Peyer's patch (tissue), 4 donors: ENCODE measurements around the gene SIM1. TPM values are rescaled to one million over a fixed set of nuclear protein-coding genes. Genes with fewer than 3 reads are reported as not detected.

Experiments used
- DNase-seq, 3 donors: peaks; one replicate each; pipeline ENCODE4 v3.0.0-alpha.2; 2017 to 2019
- H3K27ac ChIP-seq, 4 donors: fragments of 200-600 bp; sonication (generic); one replicate each; pipeline ENCODE4 v1.5.1; 2016 to 2019
- H3K27me3 ChIP-seq, 2 donors: fragments of 200-600 bp; sonication (generic); one replicate each; pipeline ENCODE4 v1.5.1; 2019
- H3K36me3 ChIP-seq, 3 donors: fragments of 200-600 bp; sonication (generic); one replicate each; pipeline ENCODE4 v1.5.1; 2016 to 2019
- H3K4me1 ChIP-seq, 4 donors: fragments of 200-600 bp; sonication (generic); one replicate each; pipeline ENCODE4 v1.5.1; 2016 to 2019
- H3K4me3 ChIP-seq, 4 donors: fragments of 200-600 bp; sonication (generic); 1 replicate in 3 of 4; 2 replicates in 1 of 4; pipeline ENCODE4 v1.5.1; 2016 to 2019; ENCODE audit warnings: mild to moderate bottlenecking in 1 of 4
- H3K9me3 ChIP-seq, 4 donors: fragments of 200-600 bp; sonication (generic); one replicate each; pipeline ENCODE4 v1.5.1; 2016 to 2019; ENCODE audit warnings: mild to moderate bottlenecking in 1 of 4
- POLR2A ChIP-seq, 2 donors: fragments of 450-650 bp; IDR thresholded peaks; one replicate each; pipeline ENCODE4 v1.5.1; 2017; ENCODE audit warnings: antibody characterized with exemption in 2 of 2, mild to moderate bottlenecking in 2 of 2, moderate library complexity in 2 of 2
- total RNA-seq, 4 donors: library from RNA; depleted of rRNA; stranded (reverse); fragments of >200 nt; gene quantifications; one replicate each; pipeline ENCODE4 v1.1.0, GENCODE V29; 2016
- TF ChIP-seq, protein P1 (sequence below), 6 experiments: fragments of 450-650 bp in 4 of 6; fragments of 200-600 bp in 2 of 6; sonication (generic) in 1 of 6; IDR thresholded peaks; one replicate each; pipeline ENCODE4 v1.5.1; 2017 to 2019; ENCODE audit warnings: antibody characterized with exemption in 6 of 6, mild to moderate bottlenecking in 3 of 6, moderate library complexity in 1 of 6

SIM1 gene
- total RNA-seq, 4 donors from 2014 or later = 0.13 TPM; not detected in 3

DNA sequence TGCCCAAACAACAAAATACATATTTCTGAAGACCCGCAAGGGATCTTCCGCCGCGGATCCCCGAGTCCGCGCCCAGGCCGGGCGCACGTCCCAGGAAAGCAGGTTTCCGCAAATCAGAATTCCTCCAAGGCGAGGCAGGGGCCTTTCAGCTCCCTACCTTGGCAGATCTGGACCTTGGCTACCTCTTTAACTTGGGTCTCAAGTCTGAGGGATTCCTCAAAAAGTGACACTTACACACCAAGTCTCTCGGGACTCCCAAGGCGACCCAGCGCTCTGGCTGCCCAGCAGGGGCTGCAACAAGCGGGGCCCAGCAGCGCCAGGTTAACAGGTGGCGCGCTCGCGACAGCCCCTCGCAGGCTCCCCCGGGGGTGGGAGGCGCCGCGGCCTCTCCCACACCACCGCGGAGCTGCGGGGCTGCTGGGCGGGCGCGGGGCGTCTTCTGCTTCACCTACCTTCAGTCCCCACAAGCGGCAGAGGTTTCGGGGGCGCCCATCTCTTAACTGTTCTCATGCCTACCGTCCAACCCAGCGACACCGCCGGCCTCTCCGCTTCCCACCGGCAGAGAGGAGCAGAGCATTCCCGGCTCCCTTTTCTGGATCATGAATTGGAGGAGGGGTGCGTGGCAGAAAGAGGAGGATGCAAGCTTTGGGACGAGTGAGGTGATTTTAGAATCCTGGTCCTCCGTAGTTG is 414 bp downstream of the SIM1 start:
- Histone ChIP-seq H3K4me3 (peak overlapping the region in 2 of 4 donors; percentile 37 to 42), H3K36me3 (no peaks in the 10 kb centered on the region), H3K27me3 (peaks cover 0 to 69% of the 10 kb centered on the region in 2 donors), H3K27ac (no peak overlapping the region), H3K9me3 (peaks cover 0 to 6% (median 0%) of the 10 kb centered on the region in 4 donors), H3K4me1 (peaks cover 0 to 12% (median 0%) of the 10 kb centered on the region in 4 donors)
- TF ChIP-seq, protein P1, sequence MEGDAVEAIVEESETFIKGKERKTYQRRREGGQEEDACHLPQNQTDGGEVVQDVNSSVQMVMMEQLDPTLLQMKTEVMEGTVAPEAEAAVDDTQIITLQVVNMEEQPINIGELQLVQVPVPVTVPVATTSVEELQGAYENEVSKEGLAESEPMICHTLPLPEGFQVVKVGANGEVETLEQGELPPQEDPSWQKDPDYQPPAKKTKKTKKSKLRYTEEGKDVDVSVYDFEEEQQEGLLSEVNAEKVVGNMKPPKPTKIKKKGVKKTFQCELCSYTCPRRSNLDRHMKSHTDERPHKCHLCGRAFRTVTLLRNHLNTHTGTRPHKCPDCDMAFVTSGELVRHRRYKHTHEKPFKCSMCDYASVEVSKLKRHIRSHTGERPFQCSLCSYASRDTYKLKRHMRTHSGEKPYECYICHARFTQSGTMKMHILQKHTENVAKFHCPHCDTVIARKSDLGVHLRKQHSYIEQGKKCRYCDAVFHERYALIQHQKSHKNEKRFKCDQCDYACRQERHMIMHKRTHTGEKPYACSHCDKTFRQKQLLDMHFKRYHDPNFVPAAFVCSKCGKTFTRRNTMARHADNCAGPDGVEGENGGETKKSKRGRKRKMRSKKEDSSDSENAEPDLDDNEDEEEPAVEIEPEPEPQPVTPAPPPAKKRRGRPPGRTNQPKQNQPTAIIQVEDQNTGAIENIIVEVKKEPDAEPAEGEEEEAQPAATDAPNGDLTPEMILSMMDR (IDR thresholded peaks at IDR 0.05) = no peak
- no peak for TF ChIP-seq POLR2A (IDR thresholded peaks at IDR 0.05)
- no peak for DNase-seq

DNA sequence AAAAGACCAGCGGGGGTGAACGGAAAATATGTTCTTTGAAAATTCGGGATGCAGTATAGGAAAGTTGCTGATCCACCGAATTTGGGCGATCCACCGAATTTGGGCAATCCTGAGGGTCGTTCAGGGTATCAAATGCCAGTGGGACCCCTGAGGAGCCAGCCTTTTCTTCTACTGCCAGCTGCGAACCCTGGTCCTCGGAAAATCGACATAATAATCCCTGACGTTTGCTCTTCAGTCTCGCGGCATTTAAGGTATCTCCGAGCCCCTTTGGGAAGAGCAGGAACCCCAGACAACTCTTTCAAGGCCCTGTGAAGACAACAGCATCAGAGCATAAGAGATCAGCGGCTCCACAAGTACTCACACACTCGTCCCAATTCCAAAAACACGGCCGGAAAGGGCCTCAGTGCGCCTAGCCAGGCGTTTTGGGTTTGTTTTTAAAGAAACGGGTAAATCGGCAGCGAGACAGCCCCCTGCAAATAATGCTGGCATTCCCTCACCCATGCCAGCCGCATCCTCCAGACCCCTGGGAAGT is 1.0 kb downstream of the SIM1 start:
- Histone ChIP-seq H3K4me1 (peaks cover 0 to 12% (median 0%) of the 10 kb centered on the region in 4 donors), H3K27ac (no peak overlapping the region), H3K9me3 (peaks cover 0 to 6% (median 0%) of the 10 kb centered on the region in 4 donors), H3K4me3 (no peak overlapping the region), H3K27me3 (peaks cover 0 to 70% of the 10 kb centered on the region in 2 donors), H3K36me3 (no peaks in the 10 kb centered on the region)
- no peak for DNase-seq
- TF ChIP-seq, protein P1 (IDR thresholded peaks at IDR 0.05) = no peak
- TF ChIP-seq POLR2A (IDR thresholded peaks at IDR 0.05) = no peak

DNA sequence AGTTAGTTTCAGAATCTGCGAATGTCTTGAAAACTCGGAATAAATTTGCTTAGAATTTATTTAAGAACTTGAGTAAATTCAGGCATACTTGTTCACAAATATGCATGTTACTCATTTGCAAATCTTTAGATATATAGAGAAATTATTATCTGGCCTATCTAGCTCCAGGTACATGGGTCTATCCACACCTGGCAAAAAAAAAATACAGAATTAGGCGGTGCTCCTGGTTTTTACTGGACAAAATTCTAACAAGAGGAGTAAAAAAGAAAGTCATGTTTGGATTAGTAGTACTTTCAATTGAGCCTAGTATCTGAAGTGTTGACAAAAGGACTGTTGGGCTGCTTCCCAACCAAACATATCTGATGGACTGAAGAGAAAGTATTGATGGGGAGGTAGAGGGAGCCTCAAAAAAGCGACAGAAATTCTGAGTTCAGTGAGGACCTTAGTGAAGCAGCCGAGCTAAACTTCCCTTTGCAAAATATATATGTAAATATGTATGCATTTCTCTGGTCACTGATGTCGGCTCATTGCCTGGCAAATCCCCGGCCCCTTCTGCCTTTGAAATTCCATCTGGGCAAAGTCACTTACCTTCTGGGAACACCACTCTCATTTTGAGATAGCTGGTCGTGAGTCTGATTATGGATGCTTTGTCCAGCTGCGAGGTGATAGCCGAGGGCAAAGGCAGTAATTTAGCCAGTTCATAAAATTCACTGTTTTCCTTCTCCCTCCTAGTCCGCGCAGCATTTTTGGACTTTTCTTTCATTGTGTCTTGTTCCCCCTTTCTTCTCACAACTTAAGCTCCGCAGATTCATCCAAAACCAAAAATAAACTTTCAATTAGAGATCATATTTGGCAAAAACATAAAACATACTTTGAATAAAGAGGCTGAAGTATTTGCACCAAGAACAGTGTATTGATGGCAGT is 1.8 kb downstream of the SIM1 start:
- DNase-seq = no peak
- Histone ChIP-seq H3K4me1 (peaks cover 0 to 12% (median 0%) of the 10 kb centered on the region in 4 donors), H3K9me3 (peaks cover 0 to 10% (median 0%) of the 10 kb centered on the region in 4 donors), H3K36me3 (no peaks in the 10 kb centered on the region), H3K27ac (no peak overlapping the region), H3K4me3 (no peak overlapping the region), H3K27me3 (peaks cover 0 to 76% of the 10 kb centered on the region in 2 donors)
- TF ChIP-seq, protein P1 (IDR thresholded peaks at IDR 0.05) = no peak
- TF ChIP-seq POLR2A (IDR thresholded peaks at IDR 0.05) = no peak

DNA sequence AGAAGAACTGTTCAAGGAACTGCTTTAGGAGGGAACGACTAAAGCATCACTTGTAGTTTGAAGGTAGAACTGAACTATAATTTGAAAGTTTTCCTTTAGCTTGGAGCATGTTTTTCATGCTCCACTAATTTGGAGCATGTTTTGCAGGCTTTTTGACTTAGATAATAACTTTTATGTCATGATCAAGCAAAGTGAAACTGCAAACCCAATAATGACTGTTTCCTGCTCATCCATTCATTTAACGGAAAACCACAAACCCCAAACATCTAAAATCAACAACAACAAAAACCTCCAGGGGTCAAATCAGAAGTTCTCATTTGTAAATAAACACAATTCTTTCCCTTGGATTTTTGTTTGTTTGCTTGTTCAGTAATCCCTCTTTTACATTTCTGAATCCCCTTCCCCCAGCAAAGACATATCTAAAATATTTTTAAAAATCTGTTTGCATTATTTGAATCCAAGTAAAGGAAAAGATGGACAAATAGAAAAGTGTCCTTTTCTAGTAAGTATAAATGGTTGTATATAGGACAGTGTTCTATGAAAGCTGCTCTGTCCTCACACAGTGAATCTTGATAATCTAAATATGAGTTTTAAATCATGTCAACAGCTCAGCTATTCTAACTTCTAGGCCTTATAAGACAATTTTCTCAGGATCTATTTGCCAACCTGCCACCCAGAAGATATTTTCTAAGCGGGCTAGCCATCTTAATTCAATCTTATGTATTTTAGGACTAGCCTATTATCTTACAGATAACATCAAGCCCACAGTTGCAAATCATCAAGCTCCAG is 2.6 kb downstream of the SIM1 start:
- peaks cover 0 to 12% (median 0%) of the 10 kb centered on the region in 4 donors for H3K4me1 ChIP-seq
- DNase-seq = no peak
- H3K4me3 ChIP-seq = no peak overlapping the region
- no peaks in the 10 kb centered on the region for H3K36me3 ChIP-seq
- H3K9me3 ChIP-seq = peaks cover 0 to 10% (median 0%) of the 10 kb centered on the region in 4 donors
- H3K27ac ChIP-seq = no peak overlapping the region
- peaks cover 0 to 76% of the 10 kb centered on the region in 2 donors for H3K27me3 ChIP-seq
- TF ChIP-seq, protein P1 (IDR thresholded peaks at IDR 0.05) = no peak
- TF ChIP-seq POLR2A (IDR thresholded peaks at IDR 0.05) = no peak
